ENCODE data around the gene FOXP4.
"Not testable (repeated sequence)": the region's sequence is repeated elsewhere in the genome, so short reads cannot be mapped to it uniquely, and the experiment has no call there.

FOXP4 gene

DNA sequence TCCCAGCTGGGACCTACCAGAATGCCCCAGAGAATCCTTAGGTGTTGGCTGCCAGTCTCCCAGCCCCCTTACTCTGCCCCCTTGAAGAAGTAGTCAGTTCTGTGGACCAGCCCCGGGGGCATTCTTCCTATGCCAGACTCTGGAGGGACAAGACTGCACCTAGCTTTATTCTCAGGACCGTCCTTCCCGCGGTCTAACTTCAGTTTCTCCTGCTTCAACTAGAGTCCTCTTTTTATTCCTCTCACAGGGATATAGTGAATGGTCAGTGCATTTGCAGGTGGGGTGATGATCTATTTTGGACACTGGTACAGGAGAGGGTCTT is 56.2 kb downstream of the FOXP4 start:
- FAIRE-seq = no peak

DNA sequence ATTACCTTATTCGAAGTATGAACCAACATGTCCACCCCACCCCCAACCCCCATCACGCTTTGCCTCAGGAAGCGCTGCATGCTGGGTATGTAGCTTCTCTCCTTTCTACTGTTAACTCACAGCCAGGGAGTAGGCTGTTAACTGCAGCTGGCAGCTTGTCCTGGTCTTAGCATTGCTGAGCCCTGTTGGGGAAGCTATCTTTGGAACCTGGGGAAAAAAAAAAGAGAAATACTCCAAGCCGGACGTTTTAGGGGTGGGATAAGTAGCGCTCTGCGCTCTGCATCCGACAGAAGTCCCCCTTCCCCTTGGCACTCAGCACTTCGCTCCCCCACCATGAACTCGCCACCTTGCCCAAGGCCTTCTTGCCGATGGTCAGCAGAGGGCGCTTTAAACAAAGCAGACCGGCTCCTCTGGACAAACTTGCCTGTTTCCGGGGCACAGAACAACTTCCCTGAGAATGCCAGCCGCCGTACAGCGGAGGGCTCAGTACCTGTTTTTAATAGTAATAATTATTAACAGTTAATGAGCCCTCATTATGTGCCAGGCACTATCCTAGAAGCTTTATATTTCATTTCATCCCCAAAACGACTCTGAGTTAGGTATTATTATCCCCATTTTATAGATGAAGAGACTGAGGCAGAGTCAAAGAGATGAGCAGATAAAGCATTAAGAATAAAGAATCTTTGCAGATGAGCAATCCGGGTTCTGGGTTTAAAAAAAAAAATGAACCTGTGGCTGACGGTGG is 56.9 kb downstream of the FOXP4 start:
- FAIRE-seq = no peak

GRCh38 chr6:41604006-41604405 is 57.8 kb downstream of the FOXP4 start:
- no peak for FAIRE-seq

DNA sequence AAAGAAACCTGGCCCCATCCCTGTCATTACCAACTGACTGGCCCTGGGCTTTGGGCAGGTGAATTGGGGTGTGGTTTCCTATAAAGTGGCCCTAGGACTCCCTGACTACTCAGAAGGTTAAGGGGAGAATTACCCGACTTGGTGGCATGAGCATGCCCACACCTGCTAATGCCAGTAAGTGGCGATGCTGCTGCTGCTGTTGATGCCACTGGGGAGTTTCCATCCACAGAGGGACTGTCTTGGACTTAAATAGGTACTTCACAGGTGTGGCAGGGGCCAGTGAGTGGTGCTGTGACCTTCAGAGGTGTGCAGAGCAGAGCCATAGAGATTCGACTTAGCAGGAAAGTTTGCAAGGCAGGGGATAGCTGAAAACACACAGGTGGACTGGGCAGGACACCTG is 59.5 kb downstream of the FOXP4 start:
- no peak for FAIRE-seq

DNA sequence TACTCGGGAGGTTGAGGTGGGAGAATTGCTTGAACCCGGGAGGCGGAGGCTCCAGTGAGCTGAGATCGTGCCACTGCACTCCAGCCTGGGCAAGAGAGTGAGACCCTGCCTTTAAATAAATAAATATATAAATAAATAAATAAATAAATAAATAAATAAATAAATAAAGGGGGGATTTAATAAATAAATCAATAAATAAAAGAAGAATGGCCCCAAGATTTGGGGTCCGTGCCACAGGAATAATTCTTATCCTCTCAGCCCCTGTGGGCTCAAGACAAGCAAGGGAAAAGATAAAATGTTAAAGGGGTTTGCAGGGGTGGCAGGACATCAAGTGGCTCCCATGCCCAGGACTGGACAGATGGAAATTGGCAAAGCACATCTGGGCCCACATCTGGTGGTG is 60.9 kb downstream of the FOXP4 start:
- no peak for FAIRE-seq

DNA sequence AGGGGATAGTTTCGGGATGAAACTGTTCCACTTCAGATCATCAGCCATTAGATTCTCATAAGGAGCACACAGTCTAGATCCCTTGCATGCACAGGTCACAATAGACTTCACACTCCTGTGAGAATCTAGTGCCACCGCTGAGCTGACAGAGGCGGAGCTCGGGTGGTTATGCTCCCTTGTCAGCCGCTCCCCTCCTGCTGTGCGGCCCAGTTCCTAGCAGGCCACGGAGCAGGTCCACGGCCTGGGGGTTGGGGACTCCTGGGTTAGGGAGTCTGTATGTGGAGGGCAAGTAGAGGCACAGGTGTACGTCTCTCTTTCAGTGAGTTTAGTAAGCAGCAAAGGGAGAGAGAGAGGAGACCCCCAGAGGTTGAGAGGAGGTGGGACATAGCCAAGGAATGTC is 61.6 kb downstream of the FOXP4 start:
- FAIRE-seq = no peak

- FAIRE-seq = no peak
Measured at GRCh38 chr6:41608443-41609151, 62.4 kb downstream of the FOXP4 start.

GRCh38 chr6:41614715-41615114 is 68.5 kb downstream of the FOXP4 start:
- FAIRE-seq = no peak

- FAIRE-seq = no peak
Measured at GRCh38 chr6:41615311-41615710, 69.1 kb downstream of the FOXP4 start.

DNA sequence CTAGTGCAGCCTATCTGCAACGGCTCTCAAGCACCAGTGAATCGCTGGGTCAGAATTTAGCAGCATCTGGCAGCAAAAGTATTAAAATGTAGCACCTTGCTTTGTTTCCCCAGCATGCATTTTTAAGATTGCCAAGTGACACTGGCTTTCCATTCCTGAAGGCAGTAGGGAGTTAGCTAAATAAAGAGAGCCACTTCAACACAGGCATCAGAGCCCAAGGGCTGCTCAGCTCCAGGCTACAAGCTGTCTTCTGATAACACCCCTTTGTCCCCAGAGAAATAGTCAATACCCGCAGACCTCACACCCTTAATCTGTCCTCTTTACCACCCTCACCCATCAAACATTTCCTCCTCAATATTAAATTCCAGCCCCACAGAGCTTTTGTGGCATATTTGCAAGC is 72.4 kb downstream of the FOXP4 start:
- no peak for FAIRE-seq

DNA sequence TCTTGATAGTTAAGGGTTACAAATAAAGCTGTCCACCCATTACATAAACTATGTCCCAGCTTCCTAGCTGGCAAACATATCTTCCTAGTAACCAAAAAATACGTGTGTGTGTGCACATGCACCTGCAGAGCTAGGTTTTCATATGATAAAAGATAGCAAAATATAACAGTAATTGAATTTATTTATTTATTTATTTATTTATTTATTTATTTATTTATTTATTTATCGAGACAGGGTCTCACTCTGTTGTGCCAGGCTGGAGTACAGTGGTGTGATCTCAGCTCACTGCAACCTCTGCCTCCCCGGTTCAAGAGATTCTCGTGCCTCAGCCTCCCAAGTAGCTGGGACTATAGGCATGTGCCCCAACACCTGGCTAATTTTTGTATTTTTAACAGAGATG is 73.0 kb downstream of the FOXP4 start:
- FAIRE-seq = not testable (repeated sequence)

GRCh38 chr6:41621367-41621766 is 75.2 kb downstream of the FOXP4 start:
- no peak for FAIRE-seq

DNA sequence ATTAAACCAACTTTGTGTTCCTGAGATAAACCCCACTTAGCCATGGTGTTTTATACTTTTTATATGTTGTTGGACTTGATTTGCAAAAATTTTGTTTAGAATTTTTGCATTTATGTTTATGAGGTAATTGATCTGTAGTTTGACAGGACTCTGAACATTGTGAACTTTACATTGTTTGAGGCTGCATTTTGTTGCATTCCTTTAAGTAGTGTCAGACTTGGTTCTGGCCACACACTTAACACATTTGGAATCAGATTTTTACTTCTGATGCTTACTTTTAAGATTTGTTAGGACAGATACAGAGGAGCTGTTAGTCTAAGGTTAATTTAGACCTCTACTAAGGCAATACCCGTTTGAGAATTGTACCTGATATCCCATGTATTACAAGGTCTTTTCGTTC is 75.6 kb downstream of the FOXP4 start:
- FAIRE-seq = no peak

GRCh38 chr6:41622206-41622988 is 76.2 kb downstream of the FOXP4 start:
- no peak for FAIRE-seq

- no peak for FAIRE-seq
Measured at GRCh38 chr6:41623330-41623729, 77.1 kb downstream of the FOXP4 start.

DNA sequence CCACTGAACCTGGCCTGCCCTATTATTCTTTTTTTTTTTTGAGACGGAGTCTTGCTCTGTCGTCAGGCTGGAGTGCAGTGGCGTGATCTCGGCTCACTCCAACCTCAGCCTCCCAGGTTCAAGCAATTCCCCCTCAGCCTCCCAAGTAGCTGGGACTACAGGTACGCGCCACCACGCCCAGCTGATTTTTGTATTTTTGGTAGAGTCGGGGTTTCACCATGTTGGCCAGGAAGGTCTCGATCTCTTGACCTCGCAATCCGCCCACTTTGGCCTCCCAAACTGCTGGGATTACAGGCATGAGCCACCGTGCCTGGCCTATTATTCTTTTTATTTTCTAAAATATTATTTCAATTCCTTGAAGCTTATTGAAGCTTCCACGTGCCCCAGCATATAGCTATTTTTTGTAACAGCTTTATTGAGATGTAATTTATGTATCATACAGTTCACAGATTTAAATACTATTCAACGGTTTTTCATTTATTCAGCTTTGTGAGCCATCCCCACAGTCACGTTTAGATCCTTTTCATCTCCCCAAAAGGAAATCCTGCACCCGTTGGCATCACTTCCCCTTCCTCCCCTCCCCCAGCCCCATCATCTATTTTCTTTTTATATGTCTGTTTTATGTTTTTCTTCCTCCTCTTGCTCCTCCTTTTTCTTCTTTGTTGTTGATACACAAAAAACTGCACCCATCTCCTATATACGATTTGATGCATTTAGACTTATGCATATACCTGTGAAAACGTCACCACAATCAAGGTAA is 78.6 kb downstream of the FOXP4 start:
- no peak for FAIRE-seq

DNA sequence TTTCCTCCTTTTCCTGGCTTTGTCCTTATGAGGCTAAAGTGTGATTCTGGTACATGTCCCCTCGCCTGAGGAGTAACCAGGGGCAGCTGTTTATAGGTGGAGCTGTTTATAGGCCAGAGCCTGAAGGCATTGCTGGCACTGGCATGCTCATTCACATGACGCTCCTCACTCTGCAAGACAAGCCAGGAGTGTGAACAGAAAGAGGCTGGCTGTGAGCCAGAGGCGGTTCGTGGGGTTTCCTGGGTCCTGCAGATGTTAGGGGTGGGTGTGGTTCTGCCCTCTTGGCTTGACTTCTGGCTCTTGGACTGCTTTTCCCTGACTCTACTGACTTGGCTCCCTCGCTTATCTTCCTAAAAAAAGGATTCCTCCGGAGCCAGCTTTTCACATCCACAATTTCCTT is 79.3 kb downstream of the FOXP4 start:
- no peak for FAIRE-seq

GRCh38 chr6:41626022-41626421 is 79.8 kb downstream of the FOXP4 start:
- FAIRE-seq = no peak

GRCh38 chr6:41626917-41627316 is 80.7 kb downstream of the FOXP4 start:
- FAIRE-seq = no peak

DNA sequence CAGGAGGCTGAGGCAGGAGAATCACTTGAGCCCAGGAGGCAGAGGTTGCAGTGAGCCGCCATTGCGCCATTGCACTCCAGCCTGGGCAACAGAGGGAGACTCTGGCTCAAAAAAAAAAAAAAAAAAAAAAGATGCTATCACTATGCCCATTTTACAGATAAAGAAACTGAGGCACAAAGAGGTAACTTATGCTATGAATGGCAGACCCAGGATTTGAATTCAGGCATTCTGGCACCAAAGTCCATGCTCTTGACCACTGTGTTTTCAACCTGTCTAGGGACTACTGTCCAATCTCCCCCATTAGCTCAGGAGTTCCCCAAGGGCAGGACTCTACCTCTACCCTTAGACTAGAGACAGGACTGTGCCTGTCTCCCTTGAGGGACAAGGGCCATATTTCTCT is 82.9 kb downstream of the FOXP4 start:
- FAIRE-seq = no peak

DNA sequence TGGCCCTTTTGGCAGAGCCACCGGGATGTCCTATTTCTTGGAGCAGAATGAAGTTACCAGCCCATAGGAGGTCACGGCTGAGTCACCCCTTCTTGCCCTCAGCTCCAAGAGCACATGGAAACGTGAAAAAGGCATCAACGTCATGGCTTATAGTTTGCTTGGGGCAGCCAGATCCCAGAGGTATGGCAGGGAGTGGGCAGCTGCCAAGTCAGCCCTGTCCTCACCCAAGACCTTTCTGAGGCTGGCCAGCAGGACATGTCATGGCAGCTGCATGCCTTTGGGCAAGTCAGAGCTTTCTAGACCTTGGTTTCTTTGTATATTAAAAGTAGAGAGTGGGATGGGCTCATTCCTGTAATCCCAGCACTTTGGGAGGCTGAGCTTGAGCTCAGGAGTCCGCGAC is 83.9 kb downstream of the FOXP4 start:
- no peak for FAIRE-seq

- no peak for FAIRE-seq
Measured at GRCh38 chr6:41630946-41631345, 84.8 kb downstream of the FOXP4 start.

- FAIRE-seq = no peak
Measured at GRCh38 chr6:41633056-41633634, 87.0 kb downstream of the FOXP4 start.

Measured in colon (tissue), 2 donors.